Activated CD4-positive, CD25-positive, alpha-beta regulatory T cell treated with anti-CD3 and anti-CD28 coated beads, Interleukin-2, amount 50 U/mL, for 24 hours (primary cell): Measurements from ENCODE around the gene MAPK6.
"Not testable (repeated sequence)": the region's sequence is repeated elsewhere in the genome, so short reads cannot be mapped to it uniquely, and the experiment has no call there.

Source experiments
- ATAC-seq, 2 donors: fragments of 150-1000 bp; cut with Tn5 transposase; one replicate each; pipeline ENCODE4 v1.10.0; 2021; ENCODE audit warnings: mild to moderate bottlenecking in 1 of 2, moderate library complexity in 1 of 2

Gene MAPK6

GRCh38 chr15:52045795-52046298, 26.8 kb downstream of the MAPK6 start:
- ATAC-seq: peak; percentile 44 to 55

DNA sequence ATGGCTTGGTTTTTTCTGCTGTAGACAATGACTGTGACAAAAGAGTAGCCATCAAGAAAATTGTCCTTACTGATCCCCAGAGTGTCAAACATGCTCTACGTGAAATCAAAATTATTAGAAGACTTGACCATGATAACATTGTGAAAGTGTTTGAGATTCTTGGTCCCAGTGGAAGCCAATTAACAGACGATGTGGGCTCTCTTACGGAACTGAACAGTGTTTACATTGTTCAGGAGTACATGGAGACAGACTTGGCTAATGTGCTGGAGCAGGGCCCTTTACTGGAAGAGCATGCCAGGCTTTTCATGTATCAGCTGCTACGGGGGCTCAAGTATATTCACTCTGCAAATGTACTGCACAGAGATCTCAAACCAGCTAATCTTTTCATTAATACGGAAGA, 27.5 kb downstream of the MAPK6 start:
- ATAC-seq: not testable (repeated sequence)

- ATAC-seq: no peak
These were observed 31.4 kb downstream of the MAPK6 start for GRCh38 chr15:52050416-52050815.

DNA sequence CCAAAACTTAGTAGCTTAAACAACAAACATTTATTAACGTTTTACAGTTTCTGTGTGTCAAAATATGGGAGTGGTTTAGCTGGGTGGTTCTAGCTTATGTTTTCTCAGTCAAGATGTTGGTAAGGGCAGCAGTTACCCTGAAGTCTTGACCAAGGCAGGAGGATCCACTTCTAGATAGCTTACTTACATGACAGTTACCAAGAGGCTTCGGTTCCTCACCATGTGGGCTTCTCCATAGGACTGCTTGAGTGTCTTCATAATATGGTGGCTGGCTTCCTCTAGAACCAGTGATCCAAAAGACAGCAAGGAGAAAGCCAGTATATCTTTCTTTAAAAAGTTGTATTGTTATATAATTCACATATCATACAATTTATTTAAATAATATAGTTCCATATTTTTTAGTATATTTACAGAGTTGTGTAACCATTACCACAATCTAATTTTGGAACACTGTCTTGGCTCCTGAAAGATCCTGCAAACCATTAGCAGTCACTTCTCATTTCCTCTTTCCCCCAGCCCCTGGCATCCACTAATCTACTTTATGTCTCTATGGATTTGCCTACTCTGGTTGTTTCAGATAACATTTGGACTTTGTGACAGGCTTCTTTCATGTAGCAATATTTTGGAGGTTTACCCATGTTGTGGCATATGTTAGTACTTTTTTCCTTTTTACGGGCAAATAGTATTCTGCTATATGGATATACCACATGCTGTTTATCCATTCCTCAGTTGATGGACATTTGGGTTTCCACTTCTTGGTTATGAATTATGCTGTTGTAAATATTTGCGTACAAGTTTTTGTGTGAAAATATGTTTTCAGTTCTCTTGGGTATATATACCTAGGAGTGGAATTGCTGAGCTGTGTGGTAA, 33.3 kb downstream of the MAPK6 start:
- no peak for ATAC-seq

DNA sequence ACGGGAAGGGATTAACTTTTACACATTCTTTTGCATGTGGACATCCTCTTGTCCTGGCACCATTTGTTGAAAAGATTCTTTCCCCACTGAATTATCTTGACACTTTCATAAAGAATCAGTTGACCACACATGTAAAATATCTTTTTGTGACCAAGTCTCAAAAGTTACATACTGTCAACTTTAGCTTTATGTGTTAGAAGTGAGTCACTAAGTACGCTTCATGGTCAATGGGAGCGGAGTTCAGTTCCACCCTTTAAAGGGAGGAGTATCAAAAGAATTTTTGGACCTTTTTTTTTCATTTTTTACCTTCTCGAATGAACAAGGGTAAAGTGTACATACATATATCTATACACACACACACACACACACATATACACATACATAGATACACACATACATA, 35.4 kb downstream of the MAPK6 start:
- ATAC-seq: no peak

GRCh38 chr15:52054858-52055257, 35.8 kb downstream of the MAPK6 start:
- ATAC-seq: not testable (repeated sequence)

DNA sequence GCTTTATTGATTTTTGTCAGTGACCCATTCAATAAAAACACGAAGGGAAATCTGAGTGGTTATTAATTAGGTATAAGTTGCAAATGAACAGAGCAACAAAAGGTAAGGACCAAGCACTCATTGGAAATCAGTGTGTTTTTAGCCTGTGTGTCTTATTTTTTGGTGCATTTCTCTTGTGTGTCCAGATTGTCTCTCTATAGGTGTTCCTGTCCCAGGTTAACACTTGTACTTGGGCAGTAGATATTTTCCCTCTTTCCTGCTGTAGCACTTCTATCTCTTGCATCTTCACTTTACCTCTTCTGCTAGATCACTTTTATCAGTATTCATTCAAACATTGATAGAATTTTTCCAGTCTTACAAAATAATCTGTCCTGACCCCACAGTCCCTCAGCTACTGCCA, 37.0 kb downstream of the MAPK6 start:
- ATAC-seq: no peak

DNA sequence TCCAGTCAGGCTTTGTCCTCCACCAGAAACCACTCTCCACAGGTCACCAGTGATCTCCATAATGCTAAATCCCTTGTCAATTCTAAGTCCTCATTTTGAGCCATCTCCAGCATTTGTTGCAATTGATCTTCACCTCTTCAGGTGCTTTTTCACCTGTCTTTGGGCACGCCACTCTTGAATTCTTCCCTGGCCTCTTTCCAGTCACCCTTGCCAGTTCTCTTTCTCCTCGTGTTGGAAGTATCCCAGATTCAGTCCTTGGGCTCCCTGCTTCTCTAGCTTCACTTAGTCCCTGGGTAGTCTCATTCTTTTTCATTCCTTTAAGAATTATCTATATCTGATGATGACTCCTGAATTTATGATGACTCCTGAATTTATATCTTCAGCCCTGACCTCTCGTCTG, 37.5 kb downstream of the MAPK6 start:
- no peak for ATAC-seq

DNA sequence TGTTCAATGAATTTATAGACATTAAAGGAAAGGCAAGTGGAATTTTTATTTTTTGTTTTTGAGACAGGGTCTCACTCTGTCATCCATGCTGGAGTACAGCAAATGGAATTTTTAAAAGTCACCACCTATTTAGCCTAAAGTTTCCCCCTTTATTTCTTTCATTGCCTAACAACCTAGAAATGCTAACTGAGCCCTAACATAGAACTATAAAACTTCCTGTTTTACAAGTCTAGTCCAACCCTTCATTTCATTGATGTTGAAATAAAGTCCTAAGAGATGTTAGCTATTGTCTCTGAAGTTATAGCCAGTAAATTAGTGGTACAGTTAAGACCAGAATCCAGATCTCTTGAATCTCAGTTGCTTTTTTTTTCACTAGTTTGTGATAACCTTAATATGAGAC, 39.0 kb downstream of the MAPK6 start:
- ATAC-seq: no peak

DNA sequence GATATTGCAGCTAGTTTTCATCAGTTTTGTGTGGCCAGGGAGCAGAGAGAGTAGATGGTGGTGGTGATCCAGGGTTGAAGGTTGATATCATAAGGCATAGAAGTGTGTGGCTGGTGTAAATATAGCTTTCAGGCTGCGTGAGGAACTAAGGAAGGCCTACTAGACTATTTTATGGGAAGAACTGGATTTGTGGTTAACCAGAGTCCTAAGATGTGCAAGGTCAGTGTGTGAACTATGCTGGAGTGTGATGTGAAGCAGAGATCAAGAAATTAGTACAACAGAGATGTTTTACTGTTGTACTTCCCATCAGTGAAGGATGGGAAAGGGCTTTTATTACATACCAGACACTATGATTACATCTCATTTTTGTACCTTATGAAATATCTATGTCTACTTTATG, 41.5 kb downstream of the MAPK6 start:
- no peak for ATAC-seq

DNA sequence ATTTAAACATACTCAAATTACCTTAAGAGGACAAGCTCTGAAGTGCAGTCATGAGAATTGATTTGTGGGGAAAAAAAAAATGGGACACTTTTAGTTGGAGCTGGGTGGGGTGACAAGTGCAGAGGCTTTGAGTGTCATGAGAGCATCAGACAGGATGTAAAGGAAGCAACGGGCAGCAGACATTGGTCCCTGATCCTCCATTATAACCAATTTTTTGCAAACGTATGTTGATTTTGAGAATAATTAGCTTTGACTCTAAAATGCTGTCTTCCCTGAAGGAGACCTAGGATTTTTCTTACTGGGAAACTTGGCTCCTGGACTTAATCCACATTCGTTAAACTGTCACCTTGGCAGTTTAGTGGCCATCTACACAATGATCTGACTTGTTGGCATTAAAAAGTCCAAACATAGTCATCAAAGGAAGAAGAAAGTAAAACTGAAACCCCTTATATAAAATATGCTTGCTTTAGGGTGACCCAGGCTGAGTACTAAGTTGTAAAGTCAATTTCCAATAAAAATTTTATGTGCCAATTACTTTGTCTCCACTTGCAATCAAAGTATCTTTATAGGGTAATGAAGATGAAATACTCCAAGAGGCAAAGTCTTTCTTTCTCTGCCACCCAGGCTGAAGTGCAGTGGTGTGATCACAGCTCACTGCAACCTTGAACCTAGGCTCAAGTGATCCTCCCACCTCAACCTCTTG, 48.0 kb downstream of the MAPK6 start:
- ATAC-seq: peak; percentile 71 to 87

GRCh38 chr15:52067545-52067926, 48.5 kb downstream of the MAPK6 start:
- peak in 1 of 2 donors; percentile 12 for ATAC-seq

- no peak for ATAC-seq
These were observed 49.1 kb downstream of the MAPK6 start for GRCh38 chr15:52068004-52068615.

DNA sequence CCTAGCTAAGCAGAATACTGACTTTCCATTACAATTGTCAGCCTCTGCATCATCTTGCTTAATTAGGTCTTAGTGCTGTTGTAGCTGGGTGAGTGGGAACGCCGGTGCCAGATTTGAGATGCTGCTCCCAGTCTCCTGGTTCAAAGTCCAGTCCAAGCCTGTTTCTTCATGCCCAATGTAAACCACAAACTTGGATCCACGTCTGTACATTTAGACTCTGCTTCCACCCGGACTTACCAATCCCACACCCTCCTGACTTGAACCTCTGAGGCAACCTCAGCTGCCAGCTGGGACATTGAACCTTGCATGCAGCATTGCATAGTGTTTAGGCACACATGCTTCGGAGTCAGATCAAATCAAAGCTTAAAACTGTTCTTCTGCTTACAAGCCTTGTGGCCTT, 50.5 kb downstream of the MAPK6 start:
- ATAC-seq: no peak

GRCh38 chr15:52071570-52071969, 52.6 kb downstream of the MAPK6 start:
- no peak for ATAC-seq

GRCh38 chr15:52076889-52077781, 58.1 kb downstream of the MAPK6 start:
- ATAC-seq: peak; percentile 82 to 83

GRCh38 chr15:52078197-52078875, 59.3 kb downstream of the MAPK6 start:
- ATAC-seq: no peak

DNA sequence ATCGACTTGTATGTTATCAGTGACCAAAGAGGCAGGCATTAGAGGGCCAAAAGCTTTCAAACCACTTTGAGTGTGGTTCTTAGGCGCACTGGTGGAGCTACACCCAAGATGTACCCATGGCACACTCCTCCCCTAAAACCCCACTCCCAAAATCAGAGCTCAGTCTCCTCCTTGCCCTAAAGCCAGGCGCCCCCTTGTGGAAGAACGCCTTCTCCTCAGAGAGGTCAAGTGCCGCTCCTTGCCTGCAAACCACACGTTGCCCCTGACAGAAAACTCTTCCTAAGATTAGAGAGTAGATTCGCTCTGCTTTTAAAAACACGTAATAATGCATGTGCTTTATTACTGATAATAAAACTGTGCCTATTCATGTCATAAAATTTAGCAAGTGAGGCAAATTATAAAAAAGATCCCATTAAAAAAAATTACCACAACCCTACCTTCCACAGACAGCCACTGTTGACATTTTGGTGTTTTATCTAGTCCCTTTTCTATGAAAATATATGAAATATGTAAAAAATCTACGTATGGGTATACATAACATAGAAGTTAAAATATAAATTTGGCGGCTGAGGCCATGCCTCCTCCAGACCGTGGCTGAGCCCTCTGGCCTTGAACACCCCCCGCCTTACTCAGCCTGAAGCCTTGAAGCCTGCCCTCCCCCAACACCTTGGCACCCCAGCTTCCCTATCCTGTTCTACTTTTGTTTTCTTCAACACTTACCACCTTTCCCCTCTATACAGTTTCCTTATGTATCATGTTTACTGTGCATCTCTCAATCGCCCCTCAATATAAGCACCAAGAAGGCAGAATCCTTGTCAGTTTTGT, 60.1 kb downstream of the MAPK6 start:
- ATAC-seq: peak; percentile 68 to 79

DNA sequence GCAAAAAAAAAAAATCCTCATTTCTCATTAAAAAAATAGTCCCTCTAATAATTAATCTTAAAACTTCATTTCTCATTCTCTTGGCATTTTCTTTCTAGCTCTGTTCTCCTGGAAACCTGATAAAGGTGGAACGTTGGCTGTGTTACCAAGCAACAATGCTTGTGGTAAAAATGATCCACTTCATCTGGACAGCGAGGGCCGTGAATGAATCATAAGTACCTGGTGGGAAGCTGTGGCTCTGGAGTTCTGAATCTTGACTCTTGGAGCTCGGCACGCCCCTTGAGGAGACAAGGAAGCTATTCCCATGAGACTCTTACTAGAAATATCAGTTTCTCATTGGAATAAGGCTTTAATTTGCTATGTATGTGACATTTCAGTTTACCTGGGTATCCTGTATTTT, 61.0 kb downstream of the MAPK6 start:
- no peak for ATAC-seq

- ATAC-seq: no peak
These were observed 61.8 kb downstream of the MAPK6 start for GRCh38 chr15:52080706-52081392.
